Parathyroid adenoma (tissue), 2 donors: Measurements from ENCODE around the gene FLII.

Experiments
- H2AFZ ChIP-seq: fragments of 300-600 bp; sonication (generic); one replicate; pipeline ENCODE4 v1.7.0; 2017; ENCODE audit warnings: antibody characterized with exemption, mild to moderate bottlenecking
- H3K27ac ChIP-seq: fragments of 300-600 bp; sonication (generic); one replicate; pipeline ENCODE4 v1.7.0; 2017
- H3K27me3 ChIP-seq: fragments of 300-600 bp; sonication (generic); one replicate; pipeline ENCODE4 v1.7.0; 2017; ENCODE audit warnings: low read length; ENCODE audit not compliant: control insufficient read depth, insufficient read depth
- H3K36me3 ChIP-seq: fragments of 300-600 bp; sonication (generic); one replicate; pipeline ENCODE4 v1.7.0; 2017; ENCODE audit warnings: low read length; ENCODE audit not compliant: control insufficient read depth, insufficient read depth
- H3K4me1 ChIP-seq: fragments of 300-600 bp; sonication (generic); one replicate; pipeline ENCODE4 v1.7.0; 2017; ENCODE audit warnings: control low read depth
- H3K4me2 ChIP-seq: fragments of 300-600 bp; sonication (generic); one replicate; pipeline ENCODE4 v1.7.0; 2017; ENCODE audit warnings: low read length
- H3K4me3 ChIP-seq: fragments of 300-600 bp; sonication (generic); one replicate; pipeline ENCODE4 v1.7.0; 2017; ENCODE audit warnings: low read depth, low read length
- H3K79me2 ChIP-seq: fragments of 300-600 bp; sonication (generic); one replicate; pipeline ENCODE4 v1.7.0; 2017; ENCODE audit warnings: control low read depth
- H3K9ac ChIP-seq: fragments of 300-600 bp; sonication (generic); one replicate; pipeline ENCODE4 v1.7.0; 2017; ENCODE audit warnings: mild to moderate bottlenecking
- H3K9me3 ChIP-seq: fragments of 300-600 bp; sonication (generic); one replicate; pipeline ENCODE4 v1.7.0; 2017; ENCODE audit warnings: low read length; ENCODE audit not compliant: control insufficient read depth
- TF ChIP-seq, protein P1 (sequence below): fragments of 300-600 bp; sonication (generic); IDR thresholded peaks from one replicate; pipeline ENCODE4 v1.7.0; 2017; ENCODE audit warnings: antibody characterized with exemption, mild to moderate bottlenecking
- donor health status: primary hyperparathyroidism.

FLII gene

DNA sequence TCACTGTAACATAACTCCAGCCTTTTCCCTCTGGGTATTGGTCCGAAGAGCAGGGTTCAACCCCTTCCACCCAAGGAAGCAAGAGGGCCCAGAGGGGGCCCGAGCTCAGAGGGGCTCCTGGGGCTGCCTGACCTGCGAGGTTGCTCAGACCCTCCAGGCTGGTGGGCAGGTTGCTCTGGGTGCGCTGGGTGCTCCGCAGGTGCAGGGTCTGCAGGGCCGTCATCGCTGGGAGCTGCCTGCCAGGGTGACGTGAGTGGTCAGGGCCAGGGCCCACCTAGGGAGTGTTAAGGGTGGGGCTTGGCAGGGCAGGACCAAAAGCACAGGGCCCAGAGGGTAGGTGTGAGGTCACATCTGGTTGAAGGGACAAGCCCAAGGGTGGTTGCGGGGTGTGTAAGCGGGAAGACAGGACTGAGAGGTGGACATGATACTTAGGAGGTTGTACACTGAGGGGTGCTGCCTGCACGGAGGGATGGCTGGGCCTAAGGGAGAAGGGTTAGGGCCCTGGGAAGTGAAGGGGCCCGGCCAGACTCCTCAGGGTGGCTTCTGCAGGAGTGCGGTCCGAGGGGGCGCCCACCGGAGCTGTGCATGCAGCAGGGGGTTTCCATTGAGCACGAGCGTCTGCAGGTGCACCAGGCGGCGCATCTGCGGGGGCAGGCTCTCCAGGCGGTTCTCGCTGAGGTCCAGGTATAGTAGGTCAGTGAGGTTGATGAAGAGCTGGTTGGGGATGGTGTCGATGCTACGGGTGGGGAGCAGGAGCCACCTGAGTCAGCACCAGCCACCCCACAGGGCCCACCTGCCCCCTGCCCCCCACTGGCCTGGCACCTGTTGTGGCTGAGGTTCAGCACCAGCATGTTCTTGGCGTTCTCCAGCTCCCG is 4.4 kb downstream of the FLII start:
- Histone ChIP-seq H2AFZ (no peak overlapping the region), H3K9ac (no peak overlapping the region), H3K79me2 (peaks cover 44% of the 10 kb centered on the region), H3K4me1 (peaks cover 12% of the 10 kb centered on the region), H3K27ac (no peak overlapping the region), H3K9me3 (no peaks in the 10 kb centered on the region), H3K36me3 (no peaks in the 10 kb centered on the region), H3K27me3 (no peaks in the 10 kb centered on the region), H3K4me3 (no peak overlapping the region), H3K4me2 (no peak overlapping the region)
- TF ChIP-seq, protein P1, sequence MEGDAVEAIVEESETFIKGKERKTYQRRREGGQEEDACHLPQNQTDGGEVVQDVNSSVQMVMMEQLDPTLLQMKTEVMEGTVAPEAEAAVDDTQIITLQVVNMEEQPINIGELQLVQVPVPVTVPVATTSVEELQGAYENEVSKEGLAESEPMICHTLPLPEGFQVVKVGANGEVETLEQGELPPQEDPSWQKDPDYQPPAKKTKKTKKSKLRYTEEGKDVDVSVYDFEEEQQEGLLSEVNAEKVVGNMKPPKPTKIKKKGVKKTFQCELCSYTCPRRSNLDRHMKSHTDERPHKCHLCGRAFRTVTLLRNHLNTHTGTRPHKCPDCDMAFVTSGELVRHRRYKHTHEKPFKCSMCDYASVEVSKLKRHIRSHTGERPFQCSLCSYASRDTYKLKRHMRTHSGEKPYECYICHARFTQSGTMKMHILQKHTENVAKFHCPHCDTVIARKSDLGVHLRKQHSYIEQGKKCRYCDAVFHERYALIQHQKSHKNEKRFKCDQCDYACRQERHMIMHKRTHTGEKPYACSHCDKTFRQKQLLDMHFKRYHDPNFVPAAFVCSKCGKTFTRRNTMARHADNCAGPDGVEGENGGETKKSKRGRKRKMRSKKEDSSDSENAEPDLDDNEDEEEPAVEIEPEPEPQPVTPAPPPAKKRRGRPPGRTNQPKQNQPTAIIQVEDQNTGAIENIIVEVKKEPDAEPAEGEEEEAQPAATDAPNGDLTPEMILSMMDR = no peak

GRCh38 chr17:18253187-18253884 is 5.2 kb downstream of the FLII start:
- Histone ChIP-seq H3K9me3 (no peaks in the 10 kb centered on the region), H3K27me3 (no peaks in the 10 kb centered on the region), H3K9ac (no peak overlapping the region), H3K4me1 (peaks cover 9% of the 10 kb centered on the region), H3K36me3 (no peaks in the 10 kb centered on the region), H3K4me3 (no peak overlapping the region), H3K4me2 (no peak overlapping the region), H3K79me2 (peaks cover 44% of the 10 kb centered on the region), H2AFZ (no peak overlapping the region), H3K27ac (no peak overlapping the region)
- TF ChIP-seq, protein P1 = no peak

DNA sequence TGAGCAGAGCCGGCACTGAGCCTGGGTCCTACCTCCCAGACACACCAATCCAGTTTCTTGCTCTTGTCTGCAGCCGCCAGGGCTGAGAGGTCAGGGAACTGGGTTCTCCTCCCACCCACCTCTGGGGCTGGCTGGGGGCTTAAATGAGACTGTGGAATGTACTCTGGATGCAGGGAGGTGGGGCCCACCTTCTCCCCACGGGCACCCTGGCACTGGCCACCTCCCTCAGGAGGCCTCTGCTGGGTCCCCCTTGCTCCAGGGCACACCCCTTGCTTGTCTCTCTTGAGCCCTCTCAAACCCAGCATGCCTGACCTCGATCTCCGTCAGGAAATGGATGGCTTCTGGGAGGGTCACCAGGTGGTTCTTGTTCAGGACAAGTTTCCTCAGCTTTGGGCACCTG is 6.4 kb downstream of the FLII start:
- no peak overlapping the region for H3K27ac ChIP-seq

DNA sequence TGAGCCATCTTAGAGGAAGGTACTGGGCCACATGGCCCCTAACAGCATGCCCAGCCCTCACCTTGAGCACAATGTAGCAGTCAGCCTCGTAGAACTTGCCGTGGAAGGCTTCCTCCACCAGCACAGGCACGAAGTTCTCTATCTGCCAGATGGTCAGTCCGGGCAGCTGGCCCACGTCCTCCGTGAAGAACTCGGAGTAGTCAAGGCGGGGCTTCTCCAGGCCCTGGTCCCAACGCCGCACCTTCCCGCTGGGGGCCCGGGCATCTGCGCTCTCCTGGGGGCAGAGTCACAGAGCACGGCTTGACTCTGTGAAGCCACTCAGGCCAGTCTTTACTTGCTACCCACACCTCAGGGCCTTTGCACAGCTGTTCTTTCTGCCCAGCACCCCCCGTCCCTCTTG is 7.3 kb downstream of the FLII start:
- TF ChIP-seq, protein P1 = no peak
- Histone ChIP-seq H3K36me3 (no peaks in the 10 kb centered on the region), H3K9ac (no peak overlapping the region), H3K4me2 (no peak overlapping the region), H3K27ac (no peak overlapping the region), H3K4me3 (no peak overlapping the region), H3K79me2 (peaks cover 31% of the 10 kb centered on the region), H3K4me1 (no peaks in the 10 kb centered on the region), H3K9me3 (no peaks in the 10 kb centered on the region), H3K27me3 (no peaks in the 10 kb centered on the region), H2AFZ (no peak overlapping the region)

More for the DNA sequence above, 6.4 kb downstream of the FLII start:
- Histone ChIP-seq H3K4me2 (no peak overlapping the region), H3K9me3 (no peaks in the 10 kb centered on the region), H2AFZ (no peak overlapping the region), H3K4me3 (no peak overlapping the region), H3K36me3 (no peaks in the 10 kb centered on the region), H3K79me2 (peaks cover 39% of the 10 kb centered on the region), H3K27me3 (no peaks in the 10 kb centered on the region), H3K9ac (no peak overlapping the region), H3K4me1 (peaks cover 6% of the 10 kb centered on the region)
- TF ChIP-seq, protein P1 = no peak
